DND-41 (cell line): ENCODE results near the gene BBC3.

Source experiments
- ATAC-seq: fragments of 200-7000 bp; cut with Tn5 transposase; 3 replicates; pipeline ENCODE4 v1.9.1; 2021; ENCODE audit warnings: low read depth; ENCODE audit not compliant: insufficient read depth
- DNase-seq: peaks from one replicate; pipeline ENCODE4 v3.0.0-alpha.2; 2020
- H2AFZ ChIP-seq: 2 replicates; pipeline ENCODE4 v1.6.0; 2012; ENCODE audit warnings: low read depth, low read length
- H3K27ac ChIP-seq: 2 replicates; pipeline ENCODE4 v1.5.1; 2012; ENCODE audit warnings: low read length, inconsistent platforms
- H3K27me3 ChIP-seq: fragments of 200-600 bp; sonication (generic); 2 replicates; pipeline ENCODE4 v1.6.0; 2012; ENCODE audit warnings: low read length, mild to moderate bottlenecking, inconsistent platforms; ENCODE audit not compliant: insufficient read depth, poor library complexity
- H3K36me3 ChIP-seq: 2 replicates; pipeline ENCODE4 v1.5.1; 2012; ENCODE audit warnings: low read length, inconsistent platforms; ENCODE audit not compliant: insufficient read depth
- H3K4me1 ChIP-seq: 2 replicates; pipeline ENCODE4 v1.5.1; 2012; ENCODE audit warnings: mild to moderate bottlenecking, low read length; ENCODE audit not compliant: insufficient read depth
- H3K4me2 ChIP-seq: 2 replicates; pipeline ENCODE4 v1.6.0; 2012; ENCODE audit warnings: mild to moderate bottlenecking, moderate library complexity, low read length, inconsistent platforms; ENCODE audit not compliant: insufficient read depth
- H3K4me3 ChIP-seq, 2 experiments: fragments of 200-600 bp in 1 of 2; shearing (Covaris generic) in 1 of 2; 2 replicates each; pipeline ENCODE4 v1.5.1; 2012 to 2016; ENCODE audit warnings: inconsistent platforms in 2 of 2, low read length in 2 of 2, mild to moderate bottlenecking in 2 of 2, low read depth in 1 of 2, moderate library complexity in 1 of 2
- H3K79me2 ChIP-seq: 2 replicates; pipeline ENCODE4 v1.6.0; 2012; ENCODE audit warnings: low read length, inconsistent platforms; ENCODE audit not compliant: insufficient read depth
- H3K9ac ChIP-seq: 2 replicates; pipeline ENCODE4 v1.6.0; 2012; ENCODE audit warnings: low read depth, mild to moderate bottlenecking, inconsistent platforms, low read length, moderate library complexity
- H3K9me3 ChIP-seq: 2 replicates; pipeline ENCODE4 v1.5.1; 2012; ENCODE audit warnings: low read length, moderate library complexity, mild to moderate bottlenecking, inconsistent platforms; ENCODE audit not compliant: insufficient read depth, severe bottlenecking
- H4K20me1 ChIP-seq: 2 replicates; pipeline ENCODE4 v1.6.0; 2012; ENCODE audit warnings: low read length; ENCODE audit not compliant: insufficient read depth
- EZH2 ChIP-seq: IDR thresholded peaks from 3 replicates; pipeline ENCODE4 v1.6.1; 2012; ENCODE audit warnings: borderline replicate concordance, low read depth, mild to moderate bottlenecking, moderate library complexity, low read length, inconsistent platforms; ENCODE audit not compliant: severe bottlenecking
- TF ChIP-seq, protein P1 (sequence below): IDR thresholded peaks from 2 replicates; pipeline ENCODE4 v1.5.1; 2012; ENCODE audit warnings: borderline replicate concordance, low read length, moderate library complexity, mild to moderate bottlenecking; ENCODE audit not compliant: poor library complexity, severe bottlenecking; ENCODE audit errors: extremely low read depth

Gene BBC3

GRCh38 chr19:47236072-47236675, 5.2 kb upstream of the BBC3 start:
- DNase-seq (no peak), ATAC-seq (no peak)
- no peak for TF ChIP-seq EZH2
- TF ChIP-seq, protein P1, sequence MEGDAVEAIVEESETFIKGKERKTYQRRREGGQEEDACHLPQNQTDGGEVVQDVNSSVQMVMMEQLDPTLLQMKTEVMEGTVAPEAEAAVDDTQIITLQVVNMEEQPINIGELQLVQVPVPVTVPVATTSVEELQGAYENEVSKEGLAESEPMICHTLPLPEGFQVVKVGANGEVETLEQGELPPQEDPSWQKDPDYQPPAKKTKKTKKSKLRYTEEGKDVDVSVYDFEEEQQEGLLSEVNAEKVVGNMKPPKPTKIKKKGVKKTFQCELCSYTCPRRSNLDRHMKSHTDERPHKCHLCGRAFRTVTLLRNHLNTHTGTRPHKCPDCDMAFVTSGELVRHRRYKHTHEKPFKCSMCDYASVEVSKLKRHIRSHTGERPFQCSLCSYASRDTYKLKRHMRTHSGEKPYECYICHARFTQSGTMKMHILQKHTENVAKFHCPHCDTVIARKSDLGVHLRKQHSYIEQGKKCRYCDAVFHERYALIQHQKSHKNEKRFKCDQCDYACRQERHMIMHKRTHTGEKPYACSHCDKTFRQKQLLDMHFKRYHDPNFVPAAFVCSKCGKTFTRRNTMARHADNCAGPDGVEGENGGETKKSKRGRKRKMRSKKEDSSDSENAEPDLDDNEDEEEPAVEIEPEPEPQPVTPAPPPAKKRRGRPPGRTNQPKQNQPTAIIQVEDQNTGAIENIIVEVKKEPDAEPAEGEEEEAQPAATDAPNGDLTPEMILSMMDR: no peak
- H3K4me2 ChIP-seq: no peak overlapping the region
- H4K20me1 ChIP-seq: no peaks in the 10 kb centered on the region; the same call in 1 of the 2 replicates
- H3K9me3 ChIP-seq: no peaks in the 10 kb centered on the region
- no peak overlapping the region for H3K9ac ChIP-seq
- H3K27ac ChIP-seq: no peak overlapping the region
- no peak overlapping the region for H3K4me3 ChIP-seq
- peaks cover 23% of the 10 kb centered on the region for H3K4me1 ChIP-seq
- H3K36me3 ChIP-seq: no peaks in the 10 kb centered on the region
- H2AFZ ChIP-seq: no peak overlapping the region
- H3K79me2 ChIP-seq: no peaks in the 10 kb centered on the region
- no peaks in the 10 kb centered on the region for H3K27me3 ChIP-seq

GRCh38 chr19:47232422-47233211, 1.6 kb upstream of the BBC3 start:
- H3K9me3 ChIP-seq: no peaks in the 10 kb centered on the region
- TF ChIP-seq, protein P1: no peak
- no peak for TF ChIP-seq EZH2
- peaks cover 43% of the 10 kb centered on the region for H3K4me1 ChIP-seq
- H3K27ac ChIP-seq: peak overlapping the region; percentile 29
- H3K9ac ChIP-seq: no peak overlapping the region
- H3K36me3 ChIP-seq: no peaks in the 10 kb centered on the region
- H3K79me2 ChIP-seq: no peaks in the 10 kb centered on the region
- ATAC-seq (no peak), DNase-seq (no peak)
- H3K27me3 ChIP-seq: no peaks in the 10 kb centered on the region
- H3K4me3 ChIP-seq: no peak overlapping the region
- no peak overlapping the region for H2AFZ ChIP-seq
- H3K4me2 ChIP-seq: no peak overlapping the region
- peaks cover 23% of the 10 kb centered on the region for H4K20me1 ChIP-seq

DNA sequence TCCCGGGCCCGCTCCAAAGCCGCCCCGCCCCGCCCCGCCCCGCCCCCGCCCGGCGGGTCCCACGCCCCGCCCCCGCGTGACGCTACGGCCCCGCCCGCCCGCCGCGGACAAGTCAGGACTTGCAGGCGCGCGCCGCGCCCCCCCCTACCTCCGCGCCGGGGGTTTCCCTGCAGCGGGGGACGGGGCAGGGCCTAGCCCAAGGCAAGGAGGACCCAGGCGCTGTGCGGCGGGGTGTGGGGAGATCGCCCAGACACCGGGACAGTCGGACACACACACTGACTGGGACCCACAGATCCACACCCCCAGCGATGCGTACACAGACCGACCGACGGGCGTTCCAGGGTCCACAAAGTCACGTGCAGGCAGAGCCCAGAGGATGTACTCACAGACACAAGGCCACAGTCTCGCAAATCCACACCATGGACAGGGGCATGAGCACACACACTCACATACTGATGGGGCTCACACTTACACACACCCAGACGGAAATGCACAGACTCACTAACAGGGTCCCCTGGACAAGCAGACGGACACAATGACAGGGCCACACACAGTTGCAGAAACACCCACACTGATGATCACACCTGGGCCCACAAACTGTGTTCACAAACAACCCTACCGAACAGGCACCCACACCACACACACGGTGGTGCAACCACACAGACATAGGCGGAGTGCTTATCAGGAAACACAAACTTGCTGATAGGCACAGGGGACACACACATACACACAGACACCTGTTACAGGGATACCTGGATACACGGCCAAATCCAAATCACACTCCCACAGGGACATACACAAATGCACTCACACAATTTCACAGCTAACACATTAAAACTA, 436 bp upstream of the BBC3 start:
- Histone ChIP-seq H3K79me2 (no peaks in the 10 kb centered on the region), H3K4me1 (peaks cover 55% of the 10 kb centered on the region), H3K36me3 (no peaks in the 10 kb centered on the region), H3K27ac (peak overlapping the region; percentile 65; the same call in 1 of the 2 replicates), H3K27me3 (no peaks in the 10 kb centered on the region), H3K4me3 (peak overlapping the region in 1 of 2 experiments; percentile 72; a peak in 2 of 4 replicates), H3K9me3 (no peaks in the 10 kb centered on the region), H3K4me2 (peak overlapping the region; percentile 92), H3K9ac (peak overlapping the region; percentile 73), H4K20me1 (peaks cover 32% of the 10 kb centered on the region), H2AFZ (peak overlapping the region; percentile 55)
- peak; percentile 90 for DNase-seq
- peak; percentile 46 for ATAC-seq
- TF ChIP-seq, protein P1: no peak
- no peak for TF ChIP-seq EZH2
